H1 (cell line): ENCODE data around the gene DOCK11. TPM values are rescaled to one million over a fixed set of nuclear protein-coding genes. Genes with fewer than 3 reads are reported as not detected.

Experiments used
- CTCF ChIA-PET: fragments of 300-600 bp; sonication (Branson Sonifier 250); formaldehyde crosslinking; loops from one replicate; lab custom pipeline; 2021; ENCODE audit not compliant: partially characterized antibody; lab: Charles Lee
- POLR2A ChIA-PET: fragments of 300-600 bp; sonication (Branson Sonifier 250); formaldehyde crosslinking; loops from one replicate; lab custom pipeline; 2021; ENCODE audit warnings: inconsistent platforms; ENCODE audit not compliant: partially characterized antibody; lab: Charles Lee
- DNase-seq, 2 experiments: peaks; one replicate each; pipeline versions ENCODE4 v3.0.0 to v3.0.0-alpha.2; 2010 to 2022; ENCODE audit warnings: low spot score in 2 of 2, low read depth in 1 of 2, mixed read lengths in 1 of 2
- FAIRE-seq: peaks from 2 replicates; lab custom pipeline; 2011; peaks lifted over from hg19 to GRCh38; lab: Jason Lieb, UNC
- H2AFZ ChIP-seq: 2 replicates; pipeline ENCODE4 v1.8.1; 2012; ENCODE audit warnings: low read length, inconsistent platforms
- H2AK5ac ChIP-seq: 2 replicates; pipeline ENCODE4 v1.6.1; 2013; ENCODE audit warnings: low read depth, low read length
- H2BK120ac ChIP-seq: replicated peaks from 2 replicates; pipeline ENCODE3; 2013; ENCODE audit warnings: low read depth, low read length, inconsistent platforms
- H2BK12ac ChIP-seq: 2 replicates; pipeline ENCODE4 v1.6.1; 2013; ENCODE audit warnings: low read depth, low read length
- H2BK15ac ChIP-seq: 2 replicates; pipeline ENCODE4 v1.6.1; 2013; ENCODE audit warnings: low read length
- H2BK20ac ChIP-seq: 2 replicates; pipeline ENCODE4 v1.6.1; 2013; ENCODE audit warnings: low read length
- H2BK5ac ChIP-seq: 2 replicates; pipeline ENCODE4 v1.6.1; 2013; ENCODE audit warnings: low read depth, low read length
- H3K14ac ChIP-seq: 2 replicates; pipeline ENCODE4 v1.6.1; 2013; ENCODE audit warnings: inconsistent platforms; ENCODE audit not compliant: insufficient read length
- H3K18ac ChIP-seq: 2 replicates; pipeline ENCODE4 v1.6.1; 2013; ENCODE audit warnings: low read length; ENCODE audit errors: extremely low read depth
- H3K23ac ChIP-seq: 2 replicates; pipeline ENCODE4 v1.6.1; 2013; ENCODE audit warnings: inconsistent platforms; ENCODE audit not compliant: insufficient read length
- H3K23me2 ChIP-seq: 2 replicates; pipeline ENCODE4 v1.6.1; 2013; ENCODE audit warnings: low read depth, low read length
- H3K27ac ChIP-seq: 2 replicates; pipeline ENCODE4 v1.6.1; 2011; ENCODE audit warnings: low read depth, low read length, inconsistent platforms
- H3K27me3 ChIP-seq, 4 experiments: replicated peaks in 1 of 4; 1 replicate in 1 of 4; 2 replicates in 3 of 4; pipeline versions ENCODE4 v1.6.1 to v1.8.1; 2011 to 2013; ENCODE audit warnings: low read length in 3 of 4, mild to moderate bottlenecking in 3 of 4, inconsistent platforms in 2 of 4, mixed read lengths in 2 of 4, moderate library complexity in 1 of 4; ENCODE audit not compliant: control insufficient read depth in 3 of 4, insufficient read depth in 3 of 4; ENCODE audit errors: extremely low read depth in 1 of 4
- H3K36me3 ChIP-seq, 4 experiments: 2 replicates each; pipeline versions ENCODE4 v1.6.1 to v1.8.1; 2011 to 2013; ENCODE audit warnings: mild to moderate bottlenecking in 4 of 4, low read length in 3 of 4, moderate library complexity in 2 of 4, control low read depth in 1 of 4, inconsistent platforms in 1 of 4; ENCODE audit not compliant: insufficient read depth in 4 of 4, control insufficient read depth in 2 of 4
- H3K4ac ChIP-seq: replicated peaks from 2 replicates; pipeline ENCODE3; 2013; ENCODE audit warnings: low read length, low read depth, mixed read lengths, inconsistent platforms; ENCODE audit not compliant: insufficient read length
- H3K4me1 ChIP-seq, 4 experiments: replicated peaks in 1 of 4; 1 replicate in 1 of 4; 2 replicates in 3 of 4; pipeline versions ENCODE4 v1.6.1 to v1.8.1; 2011 to 2013; ENCODE audit warnings: low read length in 3 of 4, inconsistent platforms in 2 of 4, mixed read lengths in 1 of 4; ENCODE audit not compliant: insufficient read depth in 4 of 4, control insufficient read depth in 3 of 4
- H3K4me2 ChIP-seq, 2 experiments: 2 replicates each; pipeline versions ENCODE4 v1.6.1 to v1.8.1; 2011 to 2013; ENCODE audit warnings: low read depth in 2 of 2, low read length in 2 of 2, control low read depth in 1 of 2, inconsistent platforms in 1 of 2, mild to moderate bottlenecking in 1 of 2; ENCODE audit not compliant: insufficient read depth in 1 of 2
- H3K4me3 ChIP-seq, 4 experiments: fragments of 200-600, 300-600 bp in 1 of 4; sonication (generic), shearing (Covaris generic), sonication (Bioruptor Twin) in 1 of 4; 2 replicates each; pipeline versions ENCODE4 v1.5.1 to v1.8.1; 2011 to 2016; ENCODE audit warnings: low read length in 4 of 4, low read depth in 3 of 4, control low read depth in 2 of 4, inconsistent platforms in 2 of 4, mild to moderate bottlenecking in 2 of 4, mixed read lengths in 1 of 4, moderate library complexity in 1 of 4; ENCODE audit not compliant: insufficient read depth in 2 of 4; ENCODE audit errors: extremely low read depth in 1 of 4
- H3K56ac ChIP-seq: replicated peaks from 2 replicates; pipeline ENCODE3; 2013; ENCODE audit warnings: low read depth, mild to moderate bottlenecking, mixed read lengths, low read length, inconsistent platforms; ENCODE audit not compliant: insufficient read length
- H3K79me1 ChIP-seq: 2 replicates; pipeline ENCODE4 v1.6.1; 2013; ENCODE audit warnings: low read depth, low read length, control low read depth
- H3K79me2 ChIP-seq, 2 experiments: 2 replicates each; pipeline versions ENCODE4 v1.6.1 to v1.8.1; 2012 to 2013; ENCODE audit warnings: low read length in 2 of 2, mild to moderate bottlenecking in 2 of 2, inconsistent platforms in 1 of 2; ENCODE audit not compliant: insufficient read depth in 2 of 2, control insufficient read depth in 1 of 2
- H3K9ac ChIP-seq, 4 experiments: replicated peaks in 1 of 4; 1 replicate in 1 of 4; 2 replicates in 3 of 4; pipeline versions ENCODE4 v1.6.1 to v1.8.1; 2011 to 2013; ENCODE audit warnings: low read depth in 3 of 4, low read length in 3 of 4, control low read depth in 2 of 4, mild to moderate bottlenecking in 2 of 4, moderate library complexity in 2 of 4, inconsistent platforms in 1 of 4; ENCODE audit errors: extremely low read depth in 1 of 4
- H3K9me3 ChIP-seq, 2 experiments: 2 replicates each; pipeline versions ENCODE4 v1.6.1 to v1.8.1; 2012 to 2013; ENCODE audit warnings: mild to moderate bottlenecking in 2 of 2, moderate library complexity in 2 of 2, control low read depth in 1 of 2, inconsistent platforms in 1 of 2, low read depth in 1 of 2, low read length in 1 of 2, mixed read lengths in 1 of 2; ENCODE audit not compliant: insufficient read depth in 2 of 2
- H4K20me1 ChIP-seq, 2 experiments: replicated peaks in 1 of 2; 2 replicates each; pipeline versions ENCODE3 to v1.8.1; 2011 to 2013; ENCODE audit warnings: inconsistent platforms in 2 of 2, low read length in 2 of 2, mild to moderate bottlenecking in 1 of 2; ENCODE audit not compliant: insufficient read depth in 2 of 2, control insufficient read depth in 1 of 2
- H4K5ac ChIP-seq: 2 replicates; pipeline ENCODE4 v1.6.1; 2013; ENCODE audit warnings: low read length, low read depth, mixed read lengths, inconsistent platforms; ENCODE audit not compliant: insufficient read length
- H4K8ac ChIP-seq: 2 replicates; pipeline ENCODE4 v1.8.0; 2013; ENCODE audit warnings: mild to moderate bottlenecking, moderate library complexity, low read length, inconsistent platforms; ENCODE audit not compliant: insufficient read depth; ENCODE audit errors: extremely low read depth
- H4K91ac ChIP-seq: replicated peaks from 2 replicates; pipeline ENCODE3; 2013; ENCODE audit warnings: low read length, mixed read lengths, inconsistent platforms; ENCODE audit not compliant: insufficient read length
- ATF2 ChIP-seq: IDR thresholded peaks from 2 replicates; pipeline ENCODE4 v1.6.1; 2012; ENCODE audit warnings: low read length, inconsistent platforms
- CBX8 ChIP-seq: fragments of 300-800, 300-1000 bp; sonication (generic); IDR thresholded peaks from 2 replicates; pipeline ENCODE4 v1.7.1; 2016; ENCODE audit warnings: low read depth, low read length, borderline replicate concordance
- EGR1 ChIP-seq: IDR thresholded peaks from 2 replicates; pipeline ENCODE4 v1.6.1; 2011; ENCODE audit warnings: low read depth, low read length, borderline replicate concordance
- KDM1A ChIP-seq: fragments of 200-600, 300-600 bp; sonication (generic); IDR thresholded peaks from 2 replicates; pipeline ENCODE4 v1.7.1; 2016; ENCODE audit warnings: mild to moderate bottlenecking, low read length, borderline replicate concordance
- KDM5A ChIP-seq: fragments of 200-600 bp; IDR thresholded peaks from 2 replicates; pipeline ENCODE4 v1.7.1; 2012; ENCODE audit warnings: mild to moderate bottlenecking, low read length, inconsistent platforms, mixed read lengths
- NANOG ChIP-seq: IDR thresholded peaks from 2 replicates; pipeline ENCODE4 v1.6.1; 2011; ENCODE audit warnings: low read length, low read depth, mild to moderate bottlenecking, inconsistent platforms; ENCODE audit not compliant: insufficient read depth, poor library complexity, severe bottlenecking
- RNF2 ChIP-seq: fragments of 200-900, 300-1000 bp; sonication (generic); IDR thresholded peaks from 2 replicates; pipeline ENCODE4 v1.7.1; 2016; ENCODE audit warnings: borderline replicate concordance, low read depth, mild to moderate bottlenecking, antibody characterized with exemption, low read length; ENCODE audit not compliant: poor library complexity, severe bottlenecking; ENCODE audit errors: missing control alignments
- RXRA ChIP-seq: IDR thresholded peaks from 2 replicates; pipeline ENCODE4 v1.6.1; 2011; ENCODE audit warnings: low read depth, mild to moderate bottlenecking, low read length, moderate library complexity; ENCODE audit not compliant: insufficient read depth
- SRF ChIP-seq: IDR thresholded peaks from 2 replicates; pipeline ENCODE4 v1.6.1; 2011; ENCODE audit warnings: mild to moderate bottlenecking, low read depth, low read length, moderate library complexity
- TAF1 ChIP-seq: IDR thresholded peaks from 2 replicates; pipeline ENCODE4 v1.6.1; 2011; ENCODE audit warnings: mild to moderate bottlenecking, low read depth, low read length
- TCF12 ChIP-seq: IDR thresholded peaks from 2 replicates; pipeline ENCODE4 v1.6.1; 2011; ENCODE audit warnings: low read depth, mild to moderate bottlenecking, low read length
- YY1 ChIP-seq: IDR thresholded peaks from 2 replicates; pipeline ENCODE4 v1.6.1; 2011; ENCODE audit warnings: low read depth, mild to moderate bottlenecking, low read length
- WGBS, 2 experiments: shearing (Covaris generic) in 1 of 2; methylation state at CpG; one replicate each; pipeline versions ENCODE4 v1.1.6 to v1.1.7; 2013 to 2015; ENCODE audit warnings: low lambda C conversion rate in 2 of 2, mixed read lengths in 2 of 2, inconsistent platforms in 1 of 2, low coverage in 1 of 2, missing lambda C conversion rate in 1 of 2; ENCODE audit not compliant: insufficient replicate concordance in 2 of 2, insufficient coverage in 1 of 2, insufficient read length in 1 of 2; ENCODE audit errors: extremely low coverage in 1 of 2, missing lambda C conversion rate in 1 of 2; 5-methylcytosine and 5-hydroxymethylcytosine counted together
- polyA plus RNA-seq, 7 experiments: library from polyadenylated mRNA; depleted of rRNA in 3 of 7; stranded (reverse) in 5 of 7; unstranded in 2 of 7; fragments of >200 nt in 5 of 7; fragments of 200-250 nt in 2 of 7; gene quantifications; 1 replicate in 5 of 7; 2 replicates in 1 of 7; 4 replicates in 1 of 7; pipeline versions ENCODE4 v1.2.1 to v1.2.3, GENCODE V29; 2011 to 2013; ENCODE audit warnings: missing spikeins in 2 of 7, mixed read lengths in 2 of 7
- total RNA-seq: library from RNA; stranded (reverse); fragmentation: NEBNext Ultra II Directional; extraction: Animal tissue kit (Norgen Biotek cat#: 25700); gene quantifications from 2 replicates; pipeline ENCODE4 v1.2.1, GENCODE V29; 2021

DOCK11 gene
- total and polyA plus RNA-seq, 2 of the 8 experiments (the other 6 are each of a cell fraction or from before 2014, with no cell fraction given): 4.9 to 12.0 TPM

DNA sequence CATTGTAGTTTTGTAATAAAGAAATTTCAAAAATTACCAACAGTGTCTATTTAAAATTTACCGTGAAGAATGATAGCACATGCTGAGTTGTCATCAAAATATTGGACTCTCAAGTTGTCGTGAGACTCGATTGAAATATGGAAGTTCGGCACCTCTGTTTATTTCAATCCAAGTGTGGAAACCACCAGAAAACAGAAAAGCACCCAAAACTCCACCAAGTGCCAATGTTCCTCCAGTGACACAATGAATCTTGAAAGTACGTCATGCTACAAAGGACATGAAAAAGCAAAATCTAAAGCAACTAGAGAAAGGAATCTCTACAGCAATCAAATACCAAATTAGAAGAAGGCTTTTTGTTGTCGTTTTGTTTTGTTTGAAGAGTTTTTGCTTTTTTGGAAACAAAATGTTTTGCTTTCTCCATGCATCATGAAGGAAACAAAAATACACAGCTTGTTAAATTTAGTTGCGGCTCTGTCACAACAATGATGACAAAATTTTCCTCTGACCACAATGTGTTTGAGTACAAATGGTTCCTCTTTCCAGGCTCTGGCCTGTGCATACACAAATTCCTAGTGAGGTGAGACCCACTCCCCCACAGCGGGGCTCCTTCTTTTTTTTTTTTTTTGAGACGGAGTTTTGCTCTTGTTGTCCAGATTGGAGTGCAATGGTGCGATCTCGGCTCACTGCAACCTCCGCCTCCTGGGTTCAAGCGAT, 222.2 kb downstream of the DOCK11 start:
- Histone ChIP-seq H3K36me3 (no peaks in the 10 kb centered on the region), H3K18ac (no peak overlapping the region), H3K56ac (no peak overlapping the region), H2BK12ac (no peak overlapping the region), H3K27me3 (no peaks in the 10 kb centered on the region), H2BK5ac (no peak overlapping the region), H3K14ac (no peak overlapping the region), H2BK20ac (no peak overlapping the region), H3K79me2 (no peaks in the 10 kb centered on the region), H3K4me3 (no peak overlapping the region), H4K91ac (no peak overlapping the region), H2AK5ac (no peak overlapping the region), H4K8ac (no peak overlapping the region), H3K4me1 (no peaks in the 10 kb centered on the region), H3K9ac (no peak overlapping the region), H3K79me1 (no peaks in the 10 kb centered on the region), H4K20me1 (no peaks in the 10 kb centered on the region), H3K9me3 (no peaks in the 10 kb centered on the region), H3K23ac (no peak overlapping the region), H3K4me2 (no peak overlapping the region), H3K23me2 (no peaks in the 10 kb centered on the region), H2AFZ (no peak overlapping the region), H2BK15ac (no peak overlapping the region), H3K4ac (no peak overlapping the region), H4K5ac (no peak overlapping the region), H3K27ac (no peak overlapping the region), H2BK120ac (no peak overlapping the region)
- ChIA-PET POLR2A (no interaction called here), CTCF (no interaction called here)
- DNase-seq: no peak
- FAIRE-seq: no peak
- 84% methylated on average over 7 of the region's 13 CpGs; no CpG with 5 or more reads in 1 of the 2 experiments for WGBS, 2 experiments
- TF ChIP-seq RXRA (no peak), TCF12 (no peak), KDM1A (no peak), YY1 (no peak), TAF1 (no peak), SRF (no peak), CBX8 (no peak), EGR1 (no peak), RNF2 (no peak), ATF2 (no peak), NANOG (no peak), KDM5A (no peak)
